Skeletal muscle satellite cell (primary cell): ENCODE results near the gene DHRS4L2.

ENCODE experiments used
- H3K27me3 ChIP-seq: 2 replicates; pipeline ENCODE4 v1.7.0; 2013; ENCODE audit warnings: low read length; ENCODE audit not compliant: control insufficient read depth, insufficient read depth
- H3K36me3 ChIP-seq: 2 replicates; pipeline ENCODE4 v1.7.0; 2013; ENCODE audit warnings: mild to moderate bottlenecking, control low read depth, low read length; ENCODE audit not compliant: insufficient read depth
- H3K4me1 ChIP-seq: 2 replicates; pipeline ENCODE4 v1.7.0; 2013; ENCODE audit warnings: low read length; ENCODE audit not compliant: control insufficient read depth, insufficient read depth
- H3K4me2 ChIP-seq: 2 replicates; pipeline ENCODE4 v1.7.0; 2013; ENCODE audit warnings: mild to moderate bottlenecking, low read length
- H3K4me3 ChIP-seq: 2 replicates; pipeline ENCODE4 v1.7.0; 2013; ENCODE audit warnings: low read length
- H3K9ac ChIP-seq: 2 replicates; pipeline ENCODE4 v1.7.0; 2013; ENCODE audit warnings: mild to moderate bottlenecking, low read depth, low read length, moderate library complexity
- H3K9me3 ChIP-seq: replicated peaks from 2 replicates; pipeline ENCODE4 v1.7.0; 2013; ENCODE audit warnings: mild to moderate bottlenecking, control low read depth, low read length

Gene DHRS4L2

DNA sequence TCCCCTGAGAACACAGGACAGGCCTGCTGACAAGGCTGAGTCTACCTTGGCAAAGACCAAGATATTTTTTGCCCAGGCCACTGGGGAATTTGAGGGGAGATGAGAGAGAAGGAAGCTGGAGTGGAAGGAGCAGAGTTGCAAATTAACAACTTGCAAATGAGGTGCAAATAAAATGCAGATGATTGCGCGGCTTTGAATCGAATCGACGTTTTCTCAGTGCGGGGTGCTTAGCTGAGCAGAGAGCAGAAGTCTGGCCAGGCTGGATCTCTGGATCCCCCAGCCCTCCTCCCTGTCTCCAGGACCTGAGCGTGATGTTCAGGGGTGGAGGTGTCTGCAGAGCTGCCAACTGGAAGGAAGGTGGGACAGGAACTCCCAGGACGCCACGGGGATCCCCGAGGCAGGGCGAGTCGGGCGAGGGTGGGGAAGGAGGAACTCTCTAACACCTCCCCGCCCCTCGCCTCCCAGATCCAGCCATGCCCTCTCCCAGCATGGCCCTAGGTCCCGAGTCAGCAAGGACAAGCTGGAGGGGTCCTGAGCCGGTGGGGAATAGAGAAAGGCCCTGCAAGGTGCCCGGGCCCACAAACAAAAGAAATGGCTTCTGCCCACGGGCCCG, 62.6 kb downstream of the DHRS4L2 start:
- H3K9ac ChIP-seq = peak overlapping the region; percentile 74
- peak overlapping the region; percentile 78 for H3K4me3 ChIP-seq
- H3K9me3 ChIP-seq = no peaks in the 10 kb centered on the region

DNA sequence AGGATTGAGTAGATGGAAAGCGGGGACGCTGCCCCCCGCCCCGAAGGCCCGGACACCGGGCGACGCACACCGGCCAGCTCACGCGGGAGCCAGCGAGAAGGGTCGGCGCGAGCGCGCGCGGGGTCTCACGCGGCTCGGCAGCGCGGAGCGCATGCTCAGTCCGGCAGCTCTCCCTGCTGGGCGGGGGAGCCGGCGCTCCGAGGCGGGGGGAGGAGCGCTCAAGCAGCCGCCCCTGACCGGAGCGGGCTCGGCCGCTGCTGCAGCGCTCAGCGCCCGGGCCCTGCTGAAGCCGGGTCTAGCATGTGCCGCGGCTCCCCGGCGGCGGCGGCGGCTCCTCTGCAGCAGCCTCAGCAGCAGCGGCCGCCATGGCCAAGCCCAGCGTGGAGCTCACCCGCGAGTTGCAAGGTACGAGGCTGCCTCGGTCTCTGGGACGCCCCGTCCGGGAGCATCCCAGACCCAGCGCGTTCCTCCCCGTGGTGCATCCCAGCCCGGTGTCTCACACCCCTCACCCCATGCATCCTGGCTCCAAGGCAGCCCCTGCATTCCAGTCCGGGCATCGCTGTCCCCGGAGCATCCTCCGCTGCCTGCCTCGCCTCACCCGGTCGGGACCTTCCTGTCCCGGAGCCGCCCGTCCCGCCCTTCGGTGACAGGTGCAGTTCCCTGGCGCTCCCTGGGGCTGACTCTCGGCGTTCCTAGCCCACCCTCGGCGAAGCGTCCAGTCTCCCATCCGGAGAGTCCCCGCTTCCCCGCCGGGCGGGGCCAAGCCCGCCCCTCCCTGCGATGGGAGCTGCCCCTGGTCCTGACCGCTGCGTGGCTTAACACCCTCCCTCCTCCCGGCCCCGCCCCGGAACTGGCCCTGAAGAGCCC, 63.3 kb downstream of the DHRS4L2 start, which contains the start of gene CARMIL3:
TSS of gene CARMIL3 (plus strand) at position 221 of the 867 bp plus-strand sequence. CDS start at position 366, 145 bp downstream.
- no peaks in the 10 kb centered on the region for H3K9me3 ChIP-seq
- H3K36me3 ChIP-seq = no peaks in the 10 kb centered on the region
- H3K4me3 ChIP-seq = peak within 1 kb of the TSS; percentile 78
- peaks cover 9% of the 10 kb centered on the region for H3K4me1 ChIP-seq
- peak within 1 kb of the TSS; percentile 94 for H3K4me2 ChIP-seq
- peak within 1 kb of the TSS; percentile 74 for H3K9ac ChIP-seq
- peaks cover 59% of the 10 kb centered on the region for H3K27me3 ChIP-seq

More for the DNA sequence above, 62.6 kb downstream of the DHRS4L2 start:
- H3K36me3 ChIP-seq = no peaks in the 10 kb centered on the region
- peaks cover 59% of the 10 kb centered on the region for H3K27me3 ChIP-seq
- H3K4me1 ChIP-seq = peaks cover 9% of the 10 kb centered on the region
- peak overlapping the region; percentile 94 for H3K4me2 ChIP-seq

DNA sequence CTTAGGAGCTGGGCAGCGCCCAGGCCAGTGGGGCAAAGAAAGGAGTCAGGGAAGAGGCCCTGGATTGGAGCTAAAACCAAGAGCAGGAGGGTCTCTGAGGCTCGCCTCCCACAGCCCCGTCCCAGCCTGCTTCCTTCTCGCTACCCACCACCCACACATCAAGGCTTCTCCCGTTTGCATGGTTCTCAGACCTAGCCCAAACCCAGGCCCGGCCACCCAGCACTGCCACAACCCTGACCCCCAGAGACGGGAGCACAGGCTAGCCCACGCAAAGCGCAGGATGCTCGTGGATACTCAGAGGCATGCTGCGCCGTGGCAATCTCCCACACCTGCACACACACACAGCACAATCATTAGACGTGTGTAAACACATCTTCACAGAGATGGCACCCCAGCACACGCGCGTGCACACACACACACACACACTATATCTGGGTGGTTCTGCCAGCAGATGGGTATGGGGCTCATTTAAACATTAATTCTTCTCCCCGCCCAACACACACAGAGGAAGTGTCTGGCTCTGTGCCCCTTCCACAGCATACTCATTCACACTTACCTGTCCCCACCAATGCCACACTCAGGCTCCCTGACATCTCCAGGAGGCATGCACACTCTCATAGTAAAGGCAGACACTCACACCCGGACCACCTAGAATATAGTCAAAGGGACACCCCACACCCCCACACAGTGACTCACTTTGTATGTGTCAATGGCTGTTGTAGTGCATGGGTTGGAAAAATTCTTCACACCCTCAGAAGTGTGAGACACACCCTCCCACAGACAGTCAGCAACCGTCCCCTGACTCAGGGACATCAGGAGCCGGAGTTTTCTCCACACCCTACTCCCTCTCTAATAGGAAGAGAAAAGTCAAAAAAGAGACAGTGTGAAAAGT, 64.2 kb downstream of the DHRS4L2 start:
- Histone ChIP-seq H3K9me3 (no peaks in the 10 kb centered on the region), H3K4me1 (peaks cover 9% of the 10 kb centered on the region), H3K4me3 (peak overlapping the region; percentile 78), H3K9ac (no peak overlapping the region), H3K27me3 (peaks cover 60% of the 10 kb centered on the region), H3K4me2 (peak overlapping the region; percentile 94), H3K36me3 (no peaks in the 10 kb centered on the region)

DNA sequence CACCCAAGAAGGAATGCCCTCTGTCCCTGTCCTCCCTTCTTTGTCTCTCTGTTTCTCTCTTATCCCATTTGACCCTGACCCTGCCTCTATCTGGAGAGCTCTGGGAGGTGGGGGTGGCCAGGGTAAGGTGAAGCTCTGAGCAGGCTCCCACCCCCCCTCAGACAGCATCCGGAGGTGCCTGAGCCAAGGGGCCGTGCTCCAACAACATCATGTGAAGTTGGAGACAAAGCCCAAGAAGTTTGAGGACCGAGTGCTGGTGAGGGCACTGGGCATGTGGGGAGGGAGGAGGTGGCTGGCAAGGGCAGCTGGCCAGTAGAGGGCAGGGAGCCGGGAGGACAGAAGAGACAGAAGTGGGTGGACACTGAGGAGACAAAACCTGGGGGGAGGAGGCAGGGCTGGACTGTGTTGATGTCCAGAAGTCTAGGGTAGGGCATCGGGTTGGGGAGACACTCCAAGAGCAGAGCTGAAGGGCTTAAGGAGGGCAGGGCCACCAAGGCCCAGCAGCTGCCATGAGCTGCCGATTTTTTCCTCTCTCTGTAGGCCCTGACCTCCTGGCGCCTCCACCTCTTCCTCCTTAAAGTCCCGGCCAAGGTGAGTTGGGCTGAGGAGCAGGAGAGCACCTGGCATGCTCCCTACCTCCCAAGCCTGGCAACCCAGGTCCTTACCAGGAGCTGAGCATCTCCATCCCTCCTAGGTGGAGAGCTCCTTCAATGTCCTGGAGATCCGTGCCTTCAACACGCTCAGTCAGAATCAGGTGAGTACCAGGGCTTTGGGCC, 65.0 kb downstream of the DHRS4L2 start:
- no peak overlapping the region for H3K4me2 ChIP-seq
- H3K9ac ChIP-seq = no peak overlapping the region
- no peaks in the 10 kb centered on the region for H3K36me3 ChIP-seq
- no peak overlapping the region for H3K4me3 ChIP-seq
- H3K27me3 ChIP-seq = peaks cover 56% of the 10 kb centered on the region
- peaks cover 9% of the 10 kb centered on the region for H3K4me1 ChIP-seq
- H3K9me3 ChIP-seq = no peaks in the 10 kb centered on the region

DNA sequence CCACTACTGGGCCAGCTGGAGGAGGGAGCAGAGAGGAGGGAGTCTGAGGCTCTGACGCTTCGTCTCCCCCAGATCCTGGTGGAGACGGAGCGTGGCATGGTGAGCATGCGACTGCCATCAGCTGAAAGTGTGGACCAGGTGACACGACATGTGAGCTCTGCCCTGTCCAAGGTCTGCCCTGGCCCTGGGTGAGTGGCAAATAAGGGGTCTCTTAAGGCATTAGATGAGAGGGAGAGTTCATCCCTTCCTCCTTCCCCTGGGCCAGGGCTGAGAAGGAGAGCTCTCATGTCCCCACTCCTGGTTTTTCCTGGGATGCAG, 65.6 kb downstream of the DHRS4L2 start:
- Histone ChIP-seq H3K4me1 (peaks cover 9% of the 10 kb centered on the region), H3K4me3 (no peak overlapping the region)

DNA sequence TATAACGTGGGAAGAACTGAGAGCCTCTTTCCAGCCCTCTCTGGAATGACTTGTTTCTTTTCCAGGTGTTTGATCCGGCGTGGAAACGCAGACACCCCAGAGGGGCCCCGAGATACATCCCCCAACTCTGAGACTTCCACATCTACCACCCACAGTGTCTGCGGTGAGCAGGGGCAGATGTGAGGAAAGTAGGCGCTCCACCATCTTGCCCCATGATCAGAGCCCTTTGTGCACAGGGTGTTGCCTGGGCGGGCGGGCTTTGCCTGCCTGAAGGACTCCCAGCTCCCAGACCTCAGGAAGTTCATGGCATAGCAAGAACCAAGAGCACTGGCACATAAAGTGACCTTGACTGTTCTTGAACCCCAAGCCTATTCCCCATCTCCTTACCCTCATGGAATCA, 65.9 kb downstream of the DHRS4L2 start:
- H3K4me3 ChIP-seq = no peak overlapping the region
- no peaks in the 10 kb centered on the region for H3K36me3 ChIP-seq
- no peaks in the 10 kb centered on the region for H3K9me3 ChIP-seq
- peaks cover 50% of the 10 kb centered on the region for H3K27me3 ChIP-seq
- H3K4me1 ChIP-seq = peaks cover 9% of the 10 kb centered on the region
- H3K9ac ChIP-seq = no peak overlapping the region
- H3K4me2 ChIP-seq = no peak overlapping the region

More for the DNA sequence above, 65.6 kb downstream of the DHRS4L2 start:
- H3K4me2 ChIP-seq = no peak overlapping the region
- H3K9ac ChIP-seq = no peak overlapping the region
- no peaks in the 10 kb centered on the region for H3K36me3 ChIP-seq
- no peaks in the 10 kb centered on the region for H3K9me3 ChIP-seq
- peaks cover 51% of the 10 kb centered on the region for H3K27me3 ChIP-seq
